H54 (cell line): ENCODE data around the gene ATP7B.
A peak's percentile ranks its signal among the peaks of the same experiment; 100 is the strongest.

Experiments used
- DNase-seq: peaks from one replicate; pipeline ENCODE4 v3.0.0; 2011; ENCODE audit warnings: low spot score, mixed read lengths; ENCODE audit not compliant: insufficient read length
- FAIRE-seq: peaks from 3 replicates; lab custom pipeline; 2011; peaks lifted over from hg19 to GRCh38; lab: Jason Lieb, UNC
- POLR2A ChIP-seq: IDR thresholded peaks from 2 replicates; pipeline ENCODE4 v1.6.1; 2011; ENCODE audit warnings: low read depth, mild to moderate bottlenecking, low read length

Gene ATP7B

DNA sequence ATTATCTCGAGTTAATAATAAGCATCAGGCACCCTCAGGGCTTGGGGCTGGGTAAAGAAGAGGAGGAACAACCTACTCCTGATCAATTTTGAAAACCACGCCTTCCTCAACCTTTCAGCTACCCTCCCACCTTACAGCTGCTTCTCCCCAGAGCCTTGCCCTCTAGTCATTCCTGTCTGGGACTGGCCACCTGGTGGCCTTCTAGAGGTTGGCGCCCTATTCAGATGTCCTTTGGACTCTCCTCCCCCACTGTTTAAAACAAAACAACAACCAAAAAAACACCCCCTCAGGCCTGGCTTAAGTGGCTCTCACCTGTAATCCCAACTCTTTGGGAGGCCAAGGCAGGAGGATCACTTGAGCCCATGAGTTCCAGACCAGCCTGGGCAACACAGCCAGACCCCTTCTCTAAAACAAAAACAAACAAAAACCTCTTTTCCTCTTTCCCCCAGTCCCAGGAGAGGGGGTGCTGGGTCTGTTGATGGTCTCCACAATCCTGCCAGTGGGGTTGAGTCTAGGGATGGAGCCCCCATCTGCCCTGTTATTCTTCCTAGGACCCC lies 87.2 kb downstream of the ATP7B start:
- peak; percentile 26 for DNase-seq
- TF ChIP-seq POLR2A = no peak
- FAIRE-seq = no peak

DNA sequence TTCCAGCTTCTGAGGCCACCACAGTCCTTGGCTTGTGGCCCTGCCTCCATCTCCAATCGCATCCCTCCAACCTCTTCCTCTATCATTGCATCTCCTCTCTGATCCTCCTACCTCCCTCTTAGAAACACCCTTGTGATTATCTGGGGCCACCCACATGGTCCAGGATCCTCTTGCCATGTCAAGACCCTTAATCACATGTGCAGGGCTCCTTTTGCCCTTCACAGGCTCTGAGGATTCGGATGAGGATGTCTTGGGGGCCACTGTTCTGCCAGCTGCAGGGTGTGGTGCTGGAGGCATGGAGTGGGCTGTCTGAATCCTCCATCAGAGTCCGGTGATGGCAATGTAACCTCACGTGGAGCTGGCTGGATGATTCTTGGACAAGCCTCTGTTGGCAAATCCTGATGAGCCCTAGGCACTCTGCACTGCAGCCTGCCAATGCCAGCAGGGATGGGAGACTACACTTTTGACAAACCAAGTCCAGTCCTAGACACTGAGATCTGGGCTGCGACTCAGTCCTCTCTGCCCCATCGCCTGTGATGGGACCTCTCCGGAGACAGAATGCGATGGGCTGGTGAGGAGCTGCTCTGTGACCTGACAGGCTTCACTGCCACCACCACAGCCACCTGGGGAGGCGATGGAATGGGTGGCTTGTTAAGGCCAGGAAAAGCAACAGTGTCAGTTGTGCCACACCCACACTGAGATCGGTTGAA lies 88.3 kb downstream of the ATP7B start:
- TF ChIP-seq POLR2A = no peak
- FAIRE-seq (no peak), DNase-seq (no peak)

DNA sequence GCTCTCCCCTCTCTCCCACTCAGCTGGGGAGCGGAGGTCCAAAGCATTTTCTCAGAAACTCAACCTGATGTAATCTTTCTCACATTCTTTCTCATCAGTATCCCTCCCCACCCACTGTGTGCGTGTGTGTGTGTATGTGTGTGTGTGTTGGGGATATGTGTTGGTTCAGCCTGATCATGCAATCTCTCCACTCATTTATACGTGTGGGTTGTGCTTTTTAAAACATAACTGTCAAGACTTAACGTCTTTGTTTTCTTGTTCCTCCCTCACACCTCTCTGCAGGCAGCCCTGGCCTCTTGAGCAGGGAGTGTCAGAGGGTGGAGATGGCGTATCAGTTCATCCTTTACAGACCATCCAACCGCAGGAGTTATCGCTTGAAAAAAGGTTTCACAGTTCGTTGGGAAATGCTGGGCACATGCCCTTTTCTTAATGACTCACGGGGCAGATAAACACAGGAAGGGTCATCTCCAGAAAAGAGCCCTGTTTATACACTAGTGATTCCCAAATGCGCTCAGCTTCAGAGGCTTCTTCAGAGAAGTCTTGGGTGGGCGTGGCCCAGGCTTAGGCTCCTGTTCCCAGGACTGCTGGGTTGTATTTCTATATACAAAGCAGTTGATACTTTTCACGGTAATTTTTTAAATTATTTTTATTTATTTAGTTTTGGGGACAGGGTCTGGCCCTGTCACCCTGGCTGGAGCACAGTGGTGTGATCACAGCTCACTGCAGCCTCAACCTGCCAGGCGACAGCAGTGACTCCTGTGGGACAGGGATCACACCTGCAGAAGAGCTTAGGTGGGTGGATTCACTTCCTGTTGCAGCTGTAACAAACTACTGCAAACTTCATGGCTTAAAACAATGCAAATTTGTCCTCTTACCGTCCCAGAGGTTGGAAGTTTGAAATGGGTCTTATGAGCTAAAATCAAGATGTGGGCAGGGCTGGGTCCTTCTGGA lies 89.2 kb downstream of the ATP7B start:
- FAIRE-seq (no peak), DNase-seq (no peak)
- TF ChIP-seq POLR2A = no peak

DNA sequence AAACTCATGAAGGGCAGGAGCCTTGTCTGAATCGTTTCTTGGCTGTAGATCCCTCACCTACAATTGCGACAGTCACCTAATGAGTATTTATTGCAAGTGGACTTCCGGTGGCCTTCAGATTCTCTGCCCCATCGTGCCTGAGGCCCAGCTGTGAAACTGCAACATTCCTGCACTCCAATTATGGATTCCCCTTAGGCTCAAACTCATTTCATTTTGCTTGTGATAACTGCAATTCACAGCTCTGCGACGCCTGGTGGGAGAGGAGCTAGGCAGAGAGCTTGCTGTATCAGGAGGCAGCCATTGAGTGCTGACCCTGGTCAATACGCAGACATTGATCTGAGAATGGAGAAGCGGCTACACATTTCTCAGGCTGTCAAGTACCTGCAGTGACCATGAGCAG lies 90.5 kb downstream of the ATP7B start:
- no peak for TF ChIP-seq POLR2A
- DNase-seq (no peak), FAIRE-seq (no peak)

DNA sequence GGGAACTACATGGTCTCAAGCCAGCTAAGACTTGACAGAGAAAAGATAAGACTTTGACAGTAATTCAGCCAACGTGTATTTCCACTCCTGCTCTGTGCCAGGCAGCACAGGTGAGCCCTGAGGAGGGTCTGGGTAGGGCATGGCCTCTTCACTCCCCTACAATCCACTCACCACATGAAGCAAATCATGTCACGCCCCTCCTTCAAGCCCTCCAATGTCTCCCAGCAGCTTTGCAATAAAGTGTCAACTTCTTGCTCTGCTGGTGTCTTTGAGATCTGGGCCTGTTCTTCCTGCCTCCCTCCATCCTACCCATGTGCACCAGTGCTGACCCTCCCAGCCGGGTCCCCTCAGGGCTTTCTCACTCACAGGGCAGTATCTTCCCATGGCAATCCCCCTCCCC lies 91.0 kb downstream of the ATP7B start:
- FAIRE-seq (no peak), DNase-seq (no peak)
- TF ChIP-seq POLR2A = no peak

DNA sequence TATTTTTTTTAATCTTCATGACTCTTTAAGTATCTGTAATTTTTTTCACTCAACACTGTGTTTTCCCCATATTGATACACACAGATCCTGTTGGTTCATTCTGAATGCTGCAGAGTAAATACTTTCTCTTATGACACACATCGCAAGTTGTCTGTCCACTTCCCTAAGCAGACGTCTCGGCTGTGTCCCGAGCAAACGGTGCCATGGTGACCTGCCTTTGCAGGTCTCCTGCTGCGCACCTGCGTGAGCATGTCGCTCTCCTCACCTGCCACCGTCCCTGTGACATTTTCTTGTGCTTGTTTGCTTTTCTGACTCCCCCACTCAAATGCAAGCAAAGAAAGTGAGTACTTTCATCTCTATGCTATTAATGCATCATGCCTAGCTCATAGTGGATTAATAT lies 91.7 kb downstream of the ATP7B start:
- no peak for TF ChIP-seq POLR2A
- FAIRE-seq (no peak), DNase-seq (no peak)

DNA sequence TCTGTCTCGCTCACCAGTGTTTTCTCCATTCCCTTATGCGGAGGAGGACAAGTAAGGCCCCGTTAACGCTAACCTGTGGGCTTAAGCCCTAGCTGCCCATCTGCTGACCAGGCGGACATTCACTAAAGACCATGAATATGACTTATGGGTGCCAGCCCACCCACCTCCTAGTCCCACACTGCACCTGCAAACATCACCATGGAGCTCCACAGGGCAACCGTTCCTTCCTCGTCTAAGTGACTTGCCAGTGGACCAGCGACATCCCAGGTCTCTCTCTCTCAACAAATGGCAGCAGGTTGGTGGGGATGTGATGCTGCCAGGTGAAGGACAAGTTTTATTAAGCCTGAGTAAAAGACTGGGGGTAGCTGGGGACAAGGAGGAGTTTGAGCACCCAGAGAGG lies 94.3 kb downstream of the ATP7B start:
- FAIRE-seq (no peak), DNase-seq (no peak)
- TF ChIP-seq POLR2A = no peak

DNA sequence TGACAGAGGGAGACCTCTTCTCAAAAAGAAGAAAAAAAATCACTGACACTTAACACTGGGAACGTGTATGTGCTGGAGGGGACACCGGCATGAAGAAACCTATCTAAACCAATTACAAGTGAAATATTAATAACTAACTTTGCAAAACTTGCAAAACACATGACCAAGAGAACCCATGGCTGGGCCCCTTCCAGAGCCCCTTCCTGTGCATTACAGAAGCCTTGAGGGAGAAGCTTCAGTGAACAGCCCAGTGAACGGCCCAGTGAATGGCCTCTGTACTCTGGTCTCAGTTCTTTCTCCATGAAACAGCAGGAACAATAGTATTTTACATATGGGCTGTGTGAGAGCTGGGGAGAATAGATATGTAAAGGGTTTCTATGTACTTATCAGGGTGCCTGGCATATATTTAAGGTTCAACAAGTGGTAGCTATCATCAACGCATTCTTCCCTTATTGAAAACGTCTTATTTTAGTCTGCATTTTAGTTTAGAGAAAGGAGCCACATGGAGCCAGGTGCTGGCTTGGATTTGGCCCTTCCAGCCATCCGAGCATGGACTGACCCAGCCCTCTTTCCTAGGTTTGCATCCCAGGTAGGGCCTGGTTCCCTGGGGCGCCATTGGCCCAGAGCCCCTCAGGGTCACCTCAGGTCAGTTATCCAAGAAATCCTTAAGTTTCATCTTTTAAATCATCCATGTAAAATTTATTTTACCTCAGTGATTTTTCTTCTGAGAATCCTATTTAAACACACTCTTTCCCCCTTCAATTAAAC lies 95.0 kb downstream of the ATP7B start:
- DNase-seq = no peak
- no peak for FAIRE-seq
- TF ChIP-seq POLR2A = no peak

DNA sequence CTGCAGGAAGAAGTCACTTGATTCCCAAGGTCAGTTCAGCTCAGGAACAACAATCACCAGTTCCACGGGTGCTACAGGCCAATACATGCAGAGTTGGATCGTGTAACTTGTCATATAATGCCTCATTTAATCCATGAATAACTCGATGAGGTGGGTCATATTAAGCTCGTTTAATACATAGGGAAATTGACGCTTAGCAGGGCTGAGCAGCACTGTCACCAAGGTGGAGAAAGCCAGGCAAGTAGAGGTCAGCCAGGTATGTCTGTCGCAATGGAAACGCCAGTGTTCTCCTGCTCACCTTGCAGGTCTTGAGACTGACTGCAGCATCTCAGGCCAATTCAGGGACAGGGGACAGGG lies 97.1 kb downstream of the ATP7B start:
- DNase-seq (no peak), FAIRE-seq (no peak)
- TF ChIP-seq POLR2A = no peak

DNA sequence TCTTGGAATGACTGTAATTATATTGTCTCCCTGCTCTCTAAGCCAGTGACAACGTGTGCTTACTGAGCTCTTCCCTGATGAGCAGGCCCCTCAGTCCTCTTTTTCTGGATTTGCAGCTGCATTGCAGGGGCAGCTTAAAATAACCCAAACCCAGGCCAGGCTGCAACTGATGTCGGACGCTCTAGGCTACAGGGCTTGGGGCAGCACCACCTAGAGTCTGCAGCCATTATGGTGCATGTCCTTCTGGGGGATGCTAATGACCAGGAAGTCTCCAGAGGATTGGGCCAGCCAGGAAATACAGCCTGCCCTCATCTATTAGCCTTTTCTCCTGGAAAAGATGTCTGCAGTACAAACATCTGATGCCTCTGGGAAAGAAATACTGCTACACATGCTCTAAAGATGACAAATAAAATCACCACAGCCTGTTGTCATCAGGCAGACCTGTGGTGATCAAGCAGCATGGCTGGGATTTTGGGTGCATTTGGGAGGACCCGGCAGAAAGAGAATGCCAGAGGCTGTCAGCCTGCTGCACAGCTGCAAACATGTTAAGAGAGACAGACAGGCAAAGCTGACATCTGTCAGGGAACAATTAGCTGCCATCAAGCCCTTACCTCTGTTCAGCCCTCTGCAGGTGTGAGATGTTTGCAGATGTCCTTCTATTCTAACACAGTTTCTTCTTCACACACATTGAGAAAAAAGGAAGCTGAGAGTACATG lies 97.7 kb downstream of the ATP7B start:
- no peak for TF ChIP-seq POLR2A
- DNase-seq (no peak), FAIRE-seq (no peak)

DNA sequence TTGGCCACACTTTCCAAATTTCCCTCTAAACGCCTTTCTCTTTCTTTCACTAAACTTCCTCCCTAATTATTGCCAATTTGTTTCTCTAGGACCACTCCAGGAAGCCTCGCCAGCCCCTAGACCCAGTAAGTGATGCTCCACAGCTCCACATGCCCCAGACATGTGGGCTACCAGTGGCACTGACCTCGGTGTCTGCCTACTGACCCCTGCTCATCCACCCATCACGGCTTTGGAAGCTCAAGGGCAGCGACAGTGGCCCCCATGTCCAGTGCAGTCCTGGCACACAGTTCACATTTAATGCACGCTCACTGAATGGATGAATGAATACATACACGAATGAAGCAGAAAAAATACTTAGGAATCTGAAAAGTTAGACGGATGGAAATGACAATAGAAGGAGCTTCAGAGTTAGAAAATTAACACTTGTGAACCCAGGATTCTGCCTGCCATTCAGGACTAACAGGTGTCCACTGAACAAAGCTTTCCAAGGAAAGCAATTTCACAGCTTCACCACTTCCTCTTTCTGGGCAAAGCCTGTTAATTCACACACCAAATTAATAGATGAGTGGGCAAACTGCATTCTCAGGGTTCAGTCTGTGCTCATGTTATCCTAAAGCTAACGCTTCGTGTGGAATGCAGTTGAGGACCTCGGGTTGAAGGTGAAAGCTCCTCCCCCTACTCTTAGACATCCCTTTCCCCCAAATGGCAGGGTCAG lies 98.6 kb downstream of the ATP7B start:
- no peak for FAIRE-seq
- no peak for DNase-seq
- no peak for TF ChIP-seq POLR2A

DNA sequence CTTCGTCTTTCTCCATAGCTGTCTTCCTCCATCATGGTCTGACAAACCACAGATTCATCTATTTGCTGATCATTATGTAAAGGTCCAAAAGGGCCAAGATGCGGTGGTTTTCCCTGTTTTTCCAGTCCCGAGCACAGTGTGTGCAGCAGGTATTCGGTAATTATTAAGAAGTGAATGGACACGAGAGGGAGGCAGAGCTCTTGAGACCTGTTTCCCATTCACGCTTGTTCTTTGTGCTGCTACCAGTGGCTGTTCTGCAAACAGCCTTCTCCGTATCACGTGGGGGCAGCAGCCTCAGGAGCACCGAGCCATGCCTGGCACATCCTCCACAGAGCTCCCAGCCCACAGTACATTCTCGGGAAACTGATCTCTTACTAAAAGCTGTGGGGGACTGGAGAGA lies 99.2 kb downstream of the ATP7B start:
- TF ChIP-seq POLR2A = no peak
- no peak for FAIRE-seq
- DNase-seq = no peak
